Stimulated activated CD4-positive, alpha-beta T cell treated with anti-CD3 and anti-CD28 coated beads, TNF-alpha, amount 100 ng/mL, for 1 hour (primary cell): ENCODE results near the gene EXOC4.

Source experiments
- DNase-seq, 3 donors: peaks; one replicate each; pipeline ENCODE4 v3.0.0-alpha.2; 2020; ENCODE audit warnings: low read depth in 3 of 3, low spot score in 1 of 3

The EXOC4 gene

DNA sequence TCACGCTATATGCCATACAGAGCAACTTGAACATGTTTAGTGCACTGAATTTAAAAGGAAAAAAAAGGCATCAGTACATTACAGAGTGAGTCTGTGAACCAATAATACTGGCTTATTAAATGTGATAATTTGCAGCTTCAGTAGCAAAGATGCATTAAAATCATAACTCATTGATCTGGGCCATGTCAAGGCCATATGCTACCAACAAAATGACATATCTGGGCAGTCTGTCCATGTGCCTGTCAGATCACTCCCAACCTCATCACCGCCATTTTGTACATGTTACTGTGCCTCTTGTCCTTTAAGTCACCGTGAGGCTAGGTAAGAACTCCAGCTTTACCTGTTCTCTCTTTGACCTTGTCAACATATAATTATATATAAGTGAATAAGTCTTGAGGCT, 566.8 kb downstream of the EXOC4 start:
- no peak for DNase-seq

DNA sequence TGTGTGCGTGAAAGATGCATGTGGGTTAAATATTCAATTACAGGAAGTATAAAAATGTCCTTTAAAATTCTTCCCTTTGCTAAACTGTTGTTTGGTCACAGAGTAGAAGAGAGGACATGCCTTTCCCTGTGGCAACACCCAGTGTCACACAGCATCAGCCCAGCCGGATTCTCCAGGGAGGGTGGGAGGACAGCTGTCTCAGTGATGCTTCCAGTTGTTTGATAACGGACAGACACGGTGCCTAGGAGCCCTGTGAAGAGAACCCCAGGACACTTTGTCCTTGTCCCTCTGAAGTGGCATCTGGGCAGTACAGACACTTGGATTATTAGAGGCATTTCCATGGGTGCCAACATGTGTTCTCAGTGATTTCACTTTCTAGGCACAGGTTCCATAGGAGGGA, 567.7 kb downstream of the EXOC4 start:
- DNase-seq: no peak

DNA sequence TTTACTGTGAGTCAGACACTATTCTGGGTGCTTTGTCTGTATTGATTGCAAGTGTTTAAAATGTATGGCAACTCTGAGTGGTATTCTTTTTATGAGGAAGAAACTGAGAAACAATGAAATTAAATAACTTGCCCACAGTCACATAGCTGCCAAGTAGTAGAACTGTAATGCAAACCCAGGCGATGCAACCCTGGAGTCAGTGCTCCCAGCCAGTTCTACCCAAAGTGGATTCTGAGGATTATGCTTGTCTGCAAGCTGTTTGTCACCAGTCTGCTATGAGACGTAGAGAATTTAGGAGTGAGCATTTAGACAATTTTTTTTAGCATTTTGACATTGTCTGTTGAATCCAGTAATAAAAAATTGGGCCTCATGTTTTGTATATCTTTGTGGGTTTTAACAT, 568.3 kb downstream of the EXOC4 start:
- no peak for DNase-seq

DNA sequence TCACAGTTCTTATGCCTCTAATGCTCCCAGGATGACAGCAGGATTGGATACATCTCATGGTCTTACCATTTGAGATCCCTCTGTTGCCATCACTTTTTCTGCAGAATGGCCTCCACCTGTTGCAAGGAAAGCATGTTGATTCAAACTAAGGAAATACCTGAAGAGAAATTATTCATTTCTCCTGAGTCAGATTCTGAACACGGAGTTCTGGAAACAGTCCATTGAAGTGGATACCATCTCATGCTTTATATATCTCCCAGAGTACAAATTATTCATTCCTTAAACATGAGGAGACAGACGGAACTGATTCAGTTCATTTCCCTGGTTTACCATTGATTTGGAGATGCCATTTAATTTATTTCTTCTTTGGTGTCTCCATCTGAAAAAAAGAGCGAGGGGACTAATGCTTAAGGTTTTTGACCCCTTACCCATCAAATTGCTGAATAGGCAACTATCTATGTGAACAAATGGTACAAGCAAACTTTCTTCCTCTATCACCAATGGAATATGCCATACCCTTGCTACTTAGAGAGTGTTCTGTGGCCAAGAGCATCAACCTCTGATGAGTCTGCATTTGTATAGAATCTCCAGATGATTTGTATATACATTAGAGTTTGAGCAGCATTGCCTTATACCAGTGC, 569.2 kb downstream of the EXOC4 start:
- no peak for DNase-seq

DNA sequence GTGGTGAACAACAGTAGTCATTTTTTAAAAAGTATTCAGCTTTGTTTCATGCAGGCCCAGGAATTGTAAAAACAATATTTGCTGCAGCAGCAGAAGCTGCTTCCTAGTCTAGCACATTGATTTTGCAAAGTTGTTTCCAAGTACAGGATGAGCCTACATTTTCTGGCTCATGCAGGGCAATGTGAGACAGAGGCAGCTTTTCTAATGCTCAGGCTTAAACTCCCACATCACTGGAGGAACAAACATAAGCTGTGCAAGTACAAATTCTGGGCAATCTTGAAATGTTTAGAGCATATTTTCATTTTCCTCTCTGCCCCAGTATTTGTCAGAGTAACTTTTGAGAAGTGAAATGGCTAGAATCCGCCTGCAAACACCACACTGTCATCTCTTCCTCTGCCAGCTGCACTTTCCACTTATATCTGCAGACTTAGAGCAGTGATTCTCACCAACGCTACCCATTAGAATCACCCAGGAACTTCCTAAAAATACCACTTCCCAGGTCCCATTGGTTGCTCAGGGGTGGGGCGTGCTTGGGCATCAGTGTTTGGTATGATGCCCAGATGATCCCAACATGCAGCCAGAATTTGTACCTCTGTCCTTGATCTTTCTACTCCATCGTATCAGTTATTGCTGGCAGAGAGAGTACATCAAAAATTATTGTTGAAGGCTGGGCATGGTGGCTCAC, 570.1 kb downstream of the EXOC4 start:
- DNase-seq: no peak

DNA sequence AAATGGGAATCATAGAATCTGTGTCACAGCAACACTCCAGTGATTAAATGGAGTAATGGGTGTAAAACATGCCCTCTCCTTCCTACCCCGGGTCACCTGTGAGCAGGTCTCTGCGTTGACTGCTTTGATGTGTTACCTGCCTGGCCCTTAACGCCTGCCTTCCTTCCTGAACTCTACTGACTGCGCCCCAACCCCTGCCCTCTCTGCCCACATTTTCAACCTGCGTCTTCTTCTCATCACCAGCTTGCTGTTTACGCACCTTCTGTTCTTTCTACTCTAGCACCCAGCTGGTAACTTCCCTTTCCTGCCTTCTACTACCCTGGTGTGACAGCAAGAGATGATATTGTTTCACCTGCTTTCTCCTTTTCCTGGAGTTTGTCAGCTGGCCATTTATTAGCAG, 571.3 kb downstream of the EXOC4 start:
- no peak for DNase-seq

DNA sequence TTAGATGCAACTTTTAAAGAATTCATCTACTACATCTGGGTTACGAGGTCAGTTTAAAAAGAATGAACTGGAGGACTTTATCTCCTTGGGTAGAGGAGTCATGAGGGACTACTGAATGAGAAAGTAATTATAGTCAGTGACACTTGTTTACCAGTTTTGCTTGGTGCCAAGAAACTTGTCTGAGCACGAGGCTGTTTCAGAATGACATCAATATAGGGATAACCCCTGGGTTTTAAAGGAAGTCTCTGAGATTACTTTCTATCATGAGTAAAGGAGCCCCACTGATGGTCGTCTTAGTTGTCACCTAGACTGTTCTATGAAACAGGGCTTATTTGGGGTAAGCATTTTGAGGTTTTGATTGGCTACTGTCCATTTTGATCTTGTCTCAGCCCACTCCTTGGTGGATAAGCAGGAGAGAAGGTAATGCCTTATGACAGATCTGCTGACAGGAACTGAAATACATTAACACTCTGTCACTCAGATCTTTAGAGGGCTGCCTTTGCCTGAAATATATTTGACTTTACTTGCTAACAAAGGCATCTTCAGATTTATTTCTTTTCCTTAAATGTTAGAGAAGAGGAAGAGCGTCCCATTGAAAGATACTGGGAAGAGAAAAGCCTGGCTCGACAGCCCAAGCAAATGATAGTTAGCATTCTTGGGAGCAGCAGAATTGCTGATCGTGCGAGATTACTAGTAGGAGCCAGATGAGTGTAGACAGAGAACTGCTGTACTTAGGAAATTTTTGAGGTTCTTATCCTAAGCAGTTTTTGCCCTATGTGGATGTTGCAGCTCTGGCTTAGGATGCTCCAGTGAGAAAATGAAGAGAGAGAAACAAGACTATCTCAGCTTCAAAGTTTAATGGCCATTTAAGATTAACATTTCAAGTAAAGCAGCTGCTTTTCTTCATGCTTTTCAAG, 575.1 kb downstream of the EXOC4 start:
- DNase-seq: no peak

DNA sequence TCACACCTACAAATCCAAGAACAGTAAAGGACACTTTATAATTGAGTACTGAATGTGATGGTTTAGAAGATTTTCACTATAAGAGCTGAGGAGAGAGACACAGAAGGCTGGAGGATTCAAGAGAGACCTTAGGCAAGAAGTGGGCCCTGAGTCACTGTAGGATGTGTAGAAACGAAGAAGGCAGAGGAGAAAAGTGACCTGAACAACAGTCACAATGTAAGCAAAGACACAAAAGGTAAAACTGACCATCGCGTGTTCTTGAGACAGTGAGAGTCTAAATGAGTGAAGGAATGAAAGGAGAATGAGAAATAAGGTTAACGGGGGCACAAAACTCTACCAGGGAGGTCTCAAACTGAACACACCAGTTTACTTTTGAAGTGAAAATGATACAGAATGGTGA, 576.0 kb downstream of the EXOC4 start:
- no peak for DNase-seq

DNA sequence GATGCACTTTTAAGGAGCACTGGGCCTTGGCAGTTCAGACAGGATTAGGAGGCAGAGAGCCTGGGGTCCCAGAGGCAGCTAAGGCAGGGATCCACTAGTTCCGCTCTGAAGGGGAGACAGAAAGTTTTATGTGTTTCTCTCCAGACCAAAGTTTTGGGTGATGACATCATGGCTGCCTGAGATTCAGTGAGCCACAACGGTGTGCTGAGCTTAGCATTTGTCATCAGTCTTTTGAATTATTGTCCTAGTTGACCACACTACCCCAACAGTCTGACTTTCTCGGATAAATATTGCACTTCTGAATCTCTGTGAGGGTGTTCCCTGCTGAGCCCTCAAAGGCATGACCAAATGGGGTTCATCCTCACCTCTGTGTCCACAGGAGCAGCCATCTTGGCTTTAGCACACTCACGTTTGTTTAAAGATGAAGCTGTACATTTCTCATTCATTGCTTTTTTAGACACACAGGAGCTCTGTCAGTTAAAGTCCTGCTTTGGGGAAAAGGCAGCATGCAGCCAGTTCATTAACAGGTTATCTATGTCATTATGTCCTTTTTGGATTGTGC, 576.5 kb downstream of the EXOC4 start:
- no peak for DNase-seq

DNA sequence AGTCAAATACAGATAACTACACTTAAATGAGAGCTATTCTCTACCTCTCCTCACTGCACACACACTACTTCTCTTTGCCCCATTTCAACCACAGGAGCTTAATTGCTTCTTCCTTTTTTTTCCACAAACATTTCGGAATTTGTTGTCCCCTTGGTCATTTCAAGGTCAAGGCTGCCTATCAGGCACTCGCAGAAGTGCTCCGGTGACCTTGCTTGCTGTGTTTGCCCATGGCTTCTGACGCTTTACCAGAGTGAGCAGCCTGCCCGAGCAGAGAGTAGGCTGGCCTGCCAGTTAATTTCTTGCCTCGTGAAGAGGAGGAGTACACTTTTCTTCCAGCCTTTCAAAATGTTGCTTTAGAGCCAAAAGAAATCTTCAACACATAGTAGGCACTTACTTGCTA, 577.2 kb downstream of the EXOC4 start:
- DNase-seq: no peak

DNA sequence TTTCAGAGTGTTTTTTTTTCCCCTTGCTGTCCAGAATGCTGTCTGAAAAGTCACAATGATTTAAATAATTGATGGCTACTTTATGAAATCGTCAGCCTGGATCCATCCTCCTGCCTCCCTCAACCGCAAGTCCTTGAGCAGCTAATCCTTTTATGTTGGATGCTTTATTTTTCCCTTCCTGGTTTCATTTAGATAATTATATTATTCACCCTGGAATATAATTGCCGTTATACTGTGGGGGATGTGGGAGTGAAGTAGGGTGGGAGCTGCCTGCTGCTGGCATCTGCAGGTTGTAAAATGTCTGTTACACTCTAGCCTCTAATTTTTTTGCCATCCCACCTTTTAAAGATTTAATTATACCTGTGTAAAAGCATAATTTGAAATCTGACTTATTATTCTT, 583.8 kb downstream of the EXOC4 start:
- no peak for DNase-seq

DNA sequence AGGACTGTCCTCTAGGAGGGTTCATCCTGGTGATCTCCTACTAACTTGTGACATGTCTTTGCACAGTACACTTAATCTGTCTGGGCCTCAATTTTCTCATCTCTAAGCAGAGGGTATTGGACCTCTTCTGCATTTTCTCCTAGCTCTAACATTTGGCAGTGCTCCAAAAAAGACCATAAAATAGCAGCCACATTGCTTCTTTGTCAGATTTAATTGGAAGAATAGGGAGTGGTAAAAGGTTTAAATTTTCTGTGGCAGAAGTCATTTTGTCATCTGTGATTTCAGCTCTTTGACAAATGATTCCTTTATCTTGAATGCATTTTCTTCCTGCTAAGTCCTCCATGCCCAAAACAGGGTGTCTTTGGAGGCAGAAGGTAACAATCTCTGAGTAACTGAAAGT, 584.3 kb downstream of the EXOC4 start:
- DNase-seq: no peak

DNA sequence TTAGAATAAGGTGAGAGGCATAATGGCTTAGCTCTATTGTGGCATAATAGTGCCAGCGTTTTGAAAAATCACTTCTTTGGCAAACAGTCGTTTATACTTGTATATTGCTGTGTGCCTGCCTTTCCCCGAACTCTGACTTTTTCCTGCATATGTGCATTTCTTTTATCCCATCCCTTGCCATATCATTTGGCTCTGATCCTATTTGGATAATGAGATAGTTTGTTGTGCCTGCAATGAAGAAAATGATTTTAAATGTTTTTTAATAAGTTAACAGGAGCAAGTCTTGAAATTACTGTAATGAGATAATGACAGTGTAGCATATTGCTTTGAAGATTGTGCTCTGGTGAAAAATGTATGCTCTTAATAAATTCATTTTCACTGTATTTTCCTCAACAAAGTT, 586.2 kb downstream of the EXOC4 start:
- DNase-seq: no peak

DNA sequence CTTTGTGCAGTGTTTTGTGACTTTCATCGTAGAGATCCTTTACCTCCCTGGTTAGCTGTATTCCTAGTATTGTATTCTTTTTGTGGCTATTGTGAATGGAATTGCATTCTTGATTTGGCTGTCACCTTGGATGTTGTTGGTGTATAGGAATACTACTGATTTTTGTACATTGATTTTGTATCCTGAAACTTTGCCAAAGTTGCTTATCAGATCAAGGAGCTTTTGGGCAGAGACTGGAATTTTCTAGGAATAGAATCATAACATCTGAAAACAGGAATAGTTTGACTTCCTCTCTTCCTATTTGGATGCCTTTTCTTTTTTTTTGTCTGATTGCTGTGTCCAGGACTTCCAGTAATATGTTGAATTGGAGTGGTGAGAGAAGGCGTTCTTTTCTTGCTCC, 590.5 kb downstream of the EXOC4 start:
- no peak for DNase-seq

DNA sequence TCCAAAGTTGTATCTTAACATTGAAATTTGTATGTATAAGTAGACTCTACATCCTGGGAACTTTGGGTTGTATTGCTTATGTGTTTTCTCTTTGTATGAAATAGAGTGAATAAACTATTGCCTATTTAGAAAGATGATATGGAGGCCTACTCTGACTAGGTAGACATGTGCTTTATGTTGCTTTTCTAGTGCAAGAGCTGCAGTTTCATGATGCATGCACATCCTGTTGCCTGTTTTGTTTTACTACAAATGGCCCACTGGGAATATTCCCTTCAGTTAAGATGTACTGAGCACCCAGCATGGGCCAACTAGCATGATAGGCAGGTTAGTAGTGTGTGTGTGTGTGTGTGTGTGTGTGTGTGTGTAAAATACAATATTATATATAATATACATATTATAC, 592.1 kb downstream of the EXOC4 start:
- DNase-seq: no peak

DNA sequence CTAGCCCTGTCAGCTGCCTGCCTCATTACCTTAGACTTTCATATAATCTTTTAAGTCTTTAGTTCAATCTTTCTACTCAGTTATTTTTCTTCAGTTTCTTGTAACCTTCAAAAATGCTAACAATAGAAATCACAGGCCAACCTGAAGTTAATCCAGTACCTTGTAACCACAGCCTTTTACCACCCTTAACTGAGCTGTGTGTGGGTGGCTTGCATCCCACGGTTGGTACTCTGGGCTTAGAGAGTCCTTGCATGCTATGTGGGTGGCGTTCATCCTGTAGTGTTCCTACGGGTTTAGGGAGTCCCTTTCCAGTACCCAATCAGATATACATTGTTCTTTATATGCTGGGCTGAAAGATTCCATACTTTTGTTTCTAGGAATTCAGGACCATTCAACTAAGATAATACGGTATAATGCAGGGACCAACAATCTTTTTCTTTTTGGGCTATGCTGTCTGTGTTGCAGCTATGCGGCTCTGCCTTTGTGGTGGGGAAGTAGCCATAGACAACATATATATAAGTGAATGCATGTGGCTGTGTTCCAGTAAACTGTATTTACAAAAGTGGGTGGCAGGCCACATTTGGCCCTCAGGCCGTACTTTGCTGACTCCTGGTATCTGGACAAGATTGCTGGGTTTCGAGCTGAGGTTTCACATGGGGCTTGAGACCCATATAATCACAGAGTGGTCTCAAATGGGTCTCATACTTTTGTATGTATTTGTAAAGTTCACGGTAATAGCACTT, 593.5 kb downstream of the EXOC4 start:
- DNase-seq: no peak

DNA sequence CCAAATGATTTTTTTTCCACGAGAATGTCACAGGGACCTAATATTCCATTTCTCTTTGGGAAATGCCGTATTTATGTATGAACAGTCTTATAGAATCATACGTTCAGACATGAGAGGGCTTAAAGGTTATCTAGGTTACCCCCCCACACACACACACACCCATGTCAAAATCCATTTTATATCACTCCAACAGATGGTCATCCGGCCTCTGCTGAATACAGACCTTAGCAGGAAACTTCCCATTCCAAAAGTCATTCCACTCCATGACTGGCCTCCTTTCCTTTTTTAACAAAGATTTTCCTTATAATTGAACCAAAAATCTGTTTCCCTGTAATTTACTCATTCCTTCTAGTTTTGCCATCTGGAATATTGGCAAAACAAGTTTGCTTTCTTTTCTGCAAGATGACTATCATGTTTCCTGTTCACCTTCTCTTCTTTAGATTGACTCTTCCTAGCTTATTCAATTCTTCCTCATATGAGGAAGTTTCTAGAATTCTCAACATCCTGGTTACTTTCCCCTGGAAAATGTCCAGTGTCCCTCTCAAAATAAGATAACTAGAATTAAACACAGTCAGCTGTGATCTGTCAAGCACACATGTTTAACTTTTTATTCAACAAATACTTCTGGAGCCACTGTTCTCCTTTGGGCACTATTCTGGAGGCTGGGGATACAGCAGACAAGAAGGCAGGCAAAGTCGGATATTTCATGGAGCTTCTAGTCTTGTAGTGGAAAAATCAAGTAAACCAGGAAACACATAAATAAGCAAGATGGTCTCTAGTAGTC, 597.8 kb downstream of the EXOC4 start:
- DNase-seq: no peak

DNA sequence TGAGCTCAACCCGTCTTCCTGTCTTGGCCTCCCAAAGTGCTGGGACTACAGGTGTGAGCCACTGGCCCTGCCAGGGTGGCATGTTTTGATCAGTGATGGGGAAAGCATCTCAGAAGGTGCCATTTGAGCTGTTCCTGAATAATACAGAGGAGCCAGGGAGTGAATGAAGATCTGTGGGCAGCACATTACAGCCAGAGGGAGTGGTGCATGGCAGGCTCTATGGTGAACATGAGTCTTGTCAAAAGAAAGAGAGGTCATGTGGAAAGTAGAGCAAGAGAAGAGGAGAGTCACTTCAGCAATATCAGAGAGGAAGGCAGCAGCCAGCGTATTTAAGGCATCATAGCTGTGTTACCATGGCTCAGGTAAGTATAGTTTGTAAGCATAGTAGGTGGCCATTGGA, 598.5 kb downstream of the EXOC4 start:
- DNase-seq: no peak

DNA sequence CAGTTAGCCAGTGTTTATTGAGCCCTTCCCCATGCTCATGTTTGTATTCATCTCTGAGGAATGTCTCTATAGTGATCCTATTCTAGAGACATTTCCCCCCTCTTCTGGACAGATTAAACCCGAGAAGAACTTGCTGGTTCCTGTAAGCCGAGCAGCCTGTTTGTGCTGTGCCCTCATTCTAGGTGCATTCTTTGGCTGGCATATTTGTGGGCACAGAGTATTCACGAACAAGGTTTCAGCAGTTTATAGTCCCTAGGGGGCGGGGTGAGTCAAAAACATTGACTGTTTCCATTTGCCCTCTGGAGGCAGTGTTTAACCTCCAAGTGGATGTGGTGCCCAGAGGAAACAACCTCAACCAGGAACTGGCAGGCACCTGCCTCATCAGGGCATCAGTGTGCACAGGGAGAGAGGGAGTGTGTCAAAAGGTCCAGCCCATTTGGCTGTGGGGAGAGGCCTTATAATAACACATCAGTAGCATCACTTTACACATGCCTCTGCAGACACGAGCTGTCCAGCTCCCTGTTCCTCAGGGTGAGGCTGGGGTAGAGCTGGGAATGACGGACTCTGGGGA, 600.9 kb downstream of the EXOC4 start:
- no peak for DNase-seq

DNA sequence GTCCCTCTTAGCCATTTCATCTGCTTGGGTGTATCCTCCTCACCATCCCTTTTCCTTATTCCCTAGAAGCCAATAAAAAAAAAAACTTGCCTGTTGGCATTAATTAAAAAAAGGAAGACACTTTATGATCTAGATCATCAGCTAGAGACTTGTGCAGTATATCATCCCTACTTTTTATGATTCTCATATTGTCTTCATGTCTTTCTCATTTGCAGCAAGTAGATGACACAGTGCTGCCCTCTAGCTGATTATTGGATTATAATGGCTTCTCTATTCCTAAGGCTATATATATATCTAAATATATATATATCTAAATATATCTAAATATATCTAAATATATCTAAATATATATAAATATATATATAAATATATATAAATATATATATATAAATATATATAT, 601.9 kb downstream of the EXOC4 start:
- DNase-seq: no peak
